IMR-90 (cell line): Measurements from ENCODE around the gene SRGAP3. TPM values are rescaled to one million over a fixed set of nuclear protein-coding genes. Genes with fewer than 3 reads are reported as not detected.

Experiments
- ATAC-seq: fragments of 200-7000 bp; cut with Tn5 transposase; 2 replicates; pipeline ENCODE4 v1.9.1; 2020; ENCODE audit warnings: low read depth, mild to moderate bottlenecking, moderate library complexity
- BruUV-seq: library from RNA; stranded (reverse); fragments of 400-500 nt; replicated peaks from 2 replicates; lab custom pipeline; 2021; lab: Mats Ljungman, UMichigan
- CTCF ChIA-PET: fragments of 300-600 bp; formaldehyde crosslinking; extraction: SDS; loops from one replicate; lab custom pipeline; 2021; ENCODE audit warnings: antibody characterized with exemption; lab: Yijun Ruan, JAX
- POLR2A ChIA-PET: fragments of 300-600 bp; sonication (Branson Sonifier 250); formaldehyde crosslinking; loops from one replicate; lab custom pipeline; 2022; ENCODE audit warnings: antibody characterized with exemption; ENCODE audit not compliant: unreplicated experiment; lab: Charles Lee
- DNase-seq: peaks from one replicate; pipeline ENCODE4 v3.0.0; 2013
- H2AFZ ChIP-seq: replicated peaks from 2 replicates; pipeline ENCODE3; 2013; ENCODE audit warnings: low read length, mild to moderate bottlenecking; ENCODE audit not compliant: poor library complexity
- H2AK5ac ChIP-seq: 2 replicates; pipeline ENCODE4 v1.6.1; 2013; ENCODE audit warnings: low read depth, low read length, inconsistent platforms
- H2AK9ac ChIP-seq: replicated peaks from 2 replicates; pipeline ENCODE3; 2013; ENCODE audit warnings: mild to moderate bottlenecking, low read depth, low read length, moderate library complexity; ENCODE audit not compliant: poor library complexity
- H2BK120ac ChIP-seq: 2 replicates; pipeline ENCODE4 v1.6.1; 2013; ENCODE audit warnings: low read depth, low read length, inconsistent platforms
- H2BK15ac ChIP-seq: 3 replicates; pipeline ENCODE4 v1.6.1; 2013; ENCODE audit warnings: low read depth, low read length, inconsistent platforms
- H2BK20ac ChIP-seq: 2 replicates; pipeline ENCODE4 v1.6.1; 2013; ENCODE audit warnings: low read depth, mild to moderate bottlenecking, inconsistent platforms, low read length, moderate library complexity
- H2BK5ac ChIP-seq: 2 replicates; pipeline ENCODE4 v1.6.1; 2013; ENCODE audit warnings: mild to moderate bottlenecking, low read depth, low read length, inconsistent platforms; ENCODE audit not compliant: poor library complexity, severe bottlenecking
- H3K14ac ChIP-seq: replicated peaks from 2 replicates; pipeline ENCODE4 v1.6.1; 2013; ENCODE audit warnings: low read depth, low read length, inconsistent platforms
- H3K18ac ChIP-seq: 2 replicates; pipeline ENCODE4 v1.6.1; 2013; ENCODE audit warnings: low read depth, low read length, control low read depth
- H3K23ac ChIP-seq: 2 replicates; pipeline ENCODE4 v1.6.1; 2013; ENCODE audit warnings: low read depth, low read length, inconsistent platforms
- H3K27ac ChIP-seq: 2 replicates; pipeline ENCODE4 v1.5.1; 2013; ENCODE audit warnings: mild to moderate bottlenecking, control low read depth, low read length; ENCODE audit not compliant: insufficient read depth
- H3K27me3 ChIP-seq: 2 replicates; pipeline ENCODE4 v1.6.1; 2013; ENCODE audit warnings: low read length; ENCODE audit not compliant: control insufficient read depth, insufficient read depth
- H3K36me3 ChIP-seq: 2 replicates; pipeline ENCODE4 v1.6.1; 2013; ENCODE audit warnings: low read length, mixed read lengths; ENCODE audit not compliant: control insufficient read depth, insufficient read depth
- H3K4ac ChIP-seq: 2 replicates; pipeline ENCODE4 v1.6.1; 2013; ENCODE audit warnings: low read depth, low read length, inconsistent platforms
- H3K4me1 ChIP-seq: 2 replicates; pipeline ENCODE4 v1.6.1; 2013; ENCODE audit warnings: low read length, mixed read lengths; ENCODE audit not compliant: control insufficient read depth, insufficient read depth
- H3K4me2 ChIP-seq: 2 replicates; pipeline ENCODE4 v1.6.1; 2013; ENCODE audit warnings: low read depth, mild to moderate bottlenecking, control low read depth, low read length, moderate library complexity
- H3K4me3 ChIP-seq: 2 replicates; pipeline ENCODE4 v1.5.1; 2013; ENCODE audit warnings: low read depth, mild to moderate bottlenecking, control low read depth, low read length, moderate library complexity; ENCODE audit not compliant: insufficient read depth
- H3K56ac ChIP-seq: 2 replicates; pipeline ENCODE4 v1.6.1; 2013; ENCODE audit warnings: low read length, inconsistent platforms; ENCODE audit not compliant: insufficient read depth; ENCODE audit errors: extremely low read depth
- H3K79me1 ChIP-seq, 2 experiments: 2 replicates each; pipeline ENCODE4 v1.6.1; 2013; ENCODE audit warnings: low read length in 2 of 2, inconsistent platforms in 1 of 2, low read depth in 1 of 2
- H3K9ac ChIP-seq: 2 replicates; pipeline ENCODE4 v1.6.1; 2013; ENCODE audit warnings: low read depth, low read length, control low read depth
- H3K9me1 ChIP-seq: 2 replicates; pipeline ENCODE4 v1.6.1; 2013; ENCODE audit warnings: low read length, inconsistent platforms; ENCODE audit not compliant: insufficient read depth
- H3K9me3 ChIP-seq: 2 replicates; pipeline ENCODE4 v1.6.1; 2013; ENCODE audit warnings: low read length; ENCODE audit not compliant: control insufficient read depth, insufficient read depth
- H4K20me1 ChIP-seq: 2 replicates; pipeline ENCODE4 v1.6.1; 2013; ENCODE audit warnings: low read length, inconsistent platforms; ENCODE audit not compliant: insufficient read depth
- H4K5ac ChIP-seq: 2 replicates; pipeline ENCODE4 v1.6.1; 2013; ENCODE audit warnings: mild to moderate bottlenecking, low read depth, low read length, control low read depth
- H4K8ac ChIP-seq, 2 experiments: 2 replicates each; pipeline ENCODE4 v1.6.1; 2013; ENCODE audit warnings: low read depth in 2 of 2, low read length in 2 of 2, control low read depth in 1 of 2, inconsistent platforms in 1 of 2
- H4K91ac ChIP-seq: 2 replicates; pipeline ENCODE4 v1.6.1; 2013; ENCODE audit warnings: low read depth, low read length, inconsistent platforms; ENCODE audit not compliant: insufficient read depth
- BHLHE40 ChIP-seq: fragments of 150-350 bp; IDR thresholded peaks from 2 replicates; pipeline ENCODE4 v1.6.1; 2016; ENCODE audit warnings: mild to moderate bottlenecking, low read depth, low read length
- CEBPB ChIP-seq: IDR thresholded peaks from 2 replicates; pipeline ENCODE4 v1.6.1; 2012; ENCODE audit warnings: low read depth, low read length, improper control_type of control experiment
- CHD1 ChIP-seq: IDR thresholded peaks from 2 replicates; pipeline ENCODE4 v1.6.1; 2012; ENCODE audit warnings: low read depth, low read length, improper control_type of control experiment
- CTCF ChIP-seq: conservative IDR thresholded peaks from 2 replicates; pipeline ENCODE4 v1.5.1; 2012; ENCODE audit warnings: mild to moderate bottlenecking, low read depth, low read length, improper control_type of control experiment
- ELK1 ChIP-seq: fragments of 150-350 bp; IDR thresholded peaks from 2 replicates; pipeline ENCODE4 v1.6.1; 2016; ENCODE audit warnings: low read depth, mild to moderate bottlenecking, low read length, moderate library complexity, borderline replicate concordance
- FOS ChIP-seq: fragments of 150-350 bp; IDR thresholded peaks from 2 replicates; pipeline ENCODE4 v1.6.1; 2016; ENCODE audit warnings: low read depth, low read length
- MAFK ChIP-seq: IDR thresholded peaks from 2 replicates; pipeline ENCODE4 v1.6.1; 2012; ENCODE audit warnings: low read depth, low read length, improper control_type of control experiment
- MAZ ChIP-seq: IDR thresholded peaks from 2 replicates; pipeline ENCODE4 v1.6.1; 2012; ENCODE audit warnings: low read depth, mild to moderate bottlenecking, low read length, improper control_type of control experiment, moderate library complexity, borderline replicate concordance
- MXI1 ChIP-seq: IDR thresholded peaks from 2 replicates; pipeline ENCODE4 v1.6.1; 2012; ENCODE audit warnings: low read depth, mild to moderate bottlenecking, low read length, moderate library complexity, borderline replicate concordance
- NFE2L2 ChIP-seq: fragments of 150-350 bp; IDR thresholded peaks from 2 replicates; pipeline ENCODE4 v1.6.1; 2016; ENCODE audit warnings: low read depth, mild to moderate bottlenecking, low read length
- POLR2A ChIP-seq: IDR thresholded peaks from 2 replicates; pipeline ENCODE4 v1.6.1; 2012; ENCODE audit warnings: mild to moderate bottlenecking, low read depth, low read length
- RAD21 ChIP-seq: IDR thresholded peaks from 2 replicates; pipeline ENCODE4 v1.6.1; 2012; ENCODE audit warnings: low read length, improper control_type of control experiment
- RCOR1 ChIP-seq: IDR thresholded peaks from 2 replicates; pipeline ENCODE4 v1.6.1; 2012; ENCODE audit warnings: mild to moderate bottlenecking, low read length, improper control_type of control experiment; ENCODE audit not compliant: insufficient replicate concordance
- RFX5 ChIP-seq: IDR thresholded peaks from 2 replicates; pipeline ENCODE4 v1.8.0; 2012; ENCODE audit warnings: low read depth, mild to moderate bottlenecking, low read length, moderate library complexity
- SMC3 ChIP-seq: fragments of 150-350 bp; IDR thresholded peaks from 2 replicates; pipeline ENCODE4 v1.6.1; 2016; ENCODE audit warnings: low read depth, mild to moderate bottlenecking, antibody characterized with exemption, low read length, moderate library complexity
- USF2 ChIP-seq: fragments of 150-350 bp; IDR thresholded peaks from 2 replicates; pipeline ENCODE4 v1.6.1; 2017; ENCODE audit warnings: mild to moderate bottlenecking, antibody characterized with exemption, low read length, low read depth
- WGBS, 2 experiments: methylation state at CpG; one replicate each; pipeline versions ENCODE4 v1.1.5 to v1.1.7; 2013; ENCODE audit warnings: missing lambda C conversion rate in 2 of 2; ENCODE audit not compliant: insufficient read length in 1 of 2; ENCODE audit errors: extremely low coverage in 2 of 2; 5-methylcytosine and 5-hydroxymethylcytosine counted together
- dilution Hi-C: fragments of 300-500 bp; cut with HindIII; formaldehyde crosslinking; loops from one replicate; pipeline ENCODE4 v1.14.3; 2018; ENCODE audit warnings: low sequenced_read_pairs; ENCODE audit not compliant: unreplicated experiment
- in situ Hi-C: fragments of 300-500 bp; cut with MboI; formaldehyde crosslinking; loops from 3 replicates; pipeline ENCODE4 v1.14.3; 2019; ENCODE audit warnings: low sequenced_read_pairs, inconsistent platforms, mixed read lengths
- intact Hi-C: fragments of 100-400 bp; cut with micrococcal nuclease; formaldehyde crosslinking; loops from 2 replicates; pipeline ENCODE4 v1.10.0; 2022
- polyA plus RNA-seq, 3 experiments: library from polyadenylated mRNA; depleted of rRNA; stranded (reverse); fragments of >200 nt; gene quantifications; 2 replicates each; pipeline ENCODE4 v1.2.3, GENCODE V29; 2012; ENCODE audit warnings: low replicate concordance in 1 of 3
- total RNA-seq: library from RNA; depleted of rRNA; stranded (reverse); fragments of >200 nt; gene quantifications from 2 replicates; pipeline ENCODE4 v1.2.3, GENCODE V29; 2012

SRGAP3 gene
- total and polyA plus RNA-seq, 2 of the 4 experiments (the other 2 are of a cell fraction): 0.68 to 1.4 TPM

GRCh38 chr3:9194509-9195184 lies 54.8 kb downstream of the SRGAP3 start:
- Histone ChIP-seq H4K91ac (no peak overlapping the region), H3K4ac (no peak overlapping the region), H2BK15ac (no peak overlapping the region), H4K5ac (no peak overlapping the region), H3K9me1 (no peaks in the 10 kb centered on the region), H3K9me3 (no peaks in the 10 kb centered on the region), H2BK20ac (no peak overlapping the region), H3K4me1 (no peaks in the 10 kb centered on the region), H2BK120ac (no peak overlapping the region), H3K79me1 (no peaks in the 10 kb centered on the region), H3K23ac (no peak overlapping the region), H3K27me3 (peaks cover 7% of the 10 kb centered on the region), H3K27ac (no peak overlapping the region), H2BK5ac (no peak overlapping the region), H4K8ac (no peak overlapping the region), H3K4me2 (no peak overlapping the region), H3K4me3 (no peak overlapping the region), H2AK5ac (no peak overlapping the region), H3K36me3 (no peaks in the 10 kb centered on the region), H4K20me1 (no peaks in the 10 kb centered on the region), H3K14ac (no peak overlapping the region), H3K56ac (no peak overlapping the region), H3K9ac (no peak overlapping the region), H2AFZ (no peak overlapping the region), H3K18ac (no peak overlapping the region), H2AK9ac (no peak overlapping the region)
- TF ChIP-seq RCOR1: no peak
- TF ChIP-seq POLR2A: no peak
- no peak for TF ChIP-seq USF2
- TF ChIP-seq CTCF: no peak
- TF ChIP-seq RAD21: no peak
- no peak for TF ChIP-seq ELK1
- TF ChIP-seq MAFK: no peak
- TF ChIP-seq CHD1: no peak
- TF ChIP-seq SMC3: no peak
- TF ChIP-seq BHLHE40: no peak
- TF ChIP-seq RFX5: no peak
- TF ChIP-seq CEBPB: no peak
- TF ChIP-seq FOS: no peak
- TF ChIP-seq MXI1: no peak
- no peak for TF ChIP-seq NFE2L2
- TF ChIP-seq MAZ: no peak
- whole genome bisulfite sequencing, 2 experiments: no CpG with 5 or more reads among the region's 4 CpGs
- in situ Hi-C loops: no loop called here
- dilution Hi-C loops: no loop called here
- no peak for DNase-seq
- intact Hi-C loops: no loop called here
- ChIA-PET CTCF (no interaction called here), POLR2A (no interaction called here)
- no peak for ATAC-seq
- no TSS peak for BruUV-seq
